Esophagus muscularis mucosa (tissue), 3 donors: ENCODE results near the gene CHCHD6.

Experiments used
- CTCF ChIP-seq, 3 experiments: fragments of 200-600 bp in 2 of 3; fragments of 450-650 bp in 1 of 3; sonication (generic) in 2 of 3; IDR thresholded peaks; one replicate each; pipeline ENCODE4 v1.5.1; 2017 to 2019; ENCODE audit warnings: antibody characterized with exemption in 3 of 3, mild to moderate bottlenecking in 2 of 3, moderate library complexity in 1 of 3
- POLR2A ChIP-seq: fragments of 450-650 bp; IDR thresholded peaks from one replicate; pipeline ENCODE4 v1.6.1; 2017; ENCODE audit warnings: antibody characterized with exemption, moderate library complexity, mild to moderate bottlenecking, low read depth

DNA sequence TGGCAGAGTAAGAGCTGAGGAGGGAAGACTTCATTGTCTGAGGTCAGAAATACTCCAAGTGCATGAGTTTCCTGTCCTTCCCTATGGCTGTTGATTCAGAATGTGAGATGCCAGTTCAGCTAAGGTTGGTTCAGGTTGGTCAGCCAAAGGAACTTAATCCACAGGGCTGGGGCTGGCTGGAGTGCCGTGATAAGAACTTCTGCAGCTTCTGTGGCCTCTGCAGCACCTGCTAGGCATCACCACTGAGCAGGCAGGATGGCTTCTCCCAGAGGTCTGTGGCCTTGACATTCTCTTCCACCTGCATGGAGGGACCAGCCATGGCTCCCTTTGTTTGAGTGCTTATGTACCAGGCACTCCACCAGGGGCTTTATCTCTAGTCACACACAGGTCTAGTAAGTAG is 169.4 kb downstream of the CHCHD6 start:
- TF ChIP-seq CTCF (IDR thresholded peaks at IDR 0.05) (no peak), POLR2A (no peak)
